A375 (cell line): ENCODE data around the gene REV3L. TPM values are rescaled to one million over a fixed set of nuclear protein-coding genes. Genes with fewer than 3 reads are reported as not detected.

Source experiments
- total RNA-seq: library from RNA; depleted of rRNA; stranded (reverse); fragments of >200 nt; shearing (Covaris generic); gene quantifications from 2 replicates; pipeline ENCODE4 v1.2.3, GENCODE V29; 2014; rRNA removed

Gene REV3L
- 13.9 and 23.4 TPM in 2 replicates for total RNA-seq

DNA sequence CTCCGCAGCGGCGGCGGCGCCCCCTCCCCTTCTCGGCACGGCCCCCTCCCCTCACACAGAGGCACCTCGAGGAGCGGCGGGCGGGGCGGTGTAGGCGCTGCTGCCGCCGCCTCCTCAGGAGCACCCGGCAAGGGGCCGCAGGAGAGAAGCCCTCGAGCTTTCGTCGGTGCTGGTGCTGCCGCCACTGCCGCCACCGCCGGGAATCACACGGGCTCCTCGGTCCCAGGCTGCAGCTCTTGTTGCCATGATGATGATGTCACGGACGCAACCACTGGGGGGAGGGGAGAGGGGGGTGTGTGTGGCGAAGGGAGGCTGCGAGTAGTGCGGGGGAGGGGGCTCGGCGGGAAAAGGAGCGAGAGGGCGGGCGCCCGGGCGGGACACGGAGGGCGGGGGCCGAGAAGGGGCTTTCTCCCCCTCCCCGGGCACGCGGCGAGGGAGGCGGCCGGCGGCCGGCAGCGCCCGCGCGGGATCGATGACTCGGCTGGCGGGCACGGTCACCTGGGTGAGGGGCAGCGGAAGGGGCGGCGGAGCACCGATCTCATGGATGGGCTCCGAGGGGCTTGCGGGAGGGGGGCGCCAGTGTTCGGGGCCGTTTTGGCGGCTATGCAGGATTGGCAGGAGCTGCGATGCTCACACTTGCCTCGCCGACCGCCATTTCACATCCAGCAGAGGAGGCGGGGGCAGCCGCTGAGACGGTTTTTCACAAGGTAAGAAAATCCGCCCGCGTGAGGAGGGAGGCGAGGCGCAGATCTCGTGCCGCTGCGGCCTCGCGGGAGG lies at the start of gene REV3L:
Gene REV3L, minus strand, starts transcription at position 260 of the 777 bp plus-strand sequence. CDS start 330 bp downstream, outside the sequence.

Other genes starting within 250 kb of the REV3L start
- gene TRAF3IP2, start 122.7 kb upstream of the REV3L start, total RNA-seq: 35.6 and 35.7 TPM in 2 replicates